ENCODE measurements around the gene FBH1.
"Not testable (repeated sequence)": the region's sequence is repeated elsewhere in the genome, so short reads cannot be mapped to it uniquely, and the experiment has no call there.

FBH1 gene

GRCh38 chr10:5924889-5925288, 34.8 kb downstream of the FBH1 start:
- DNase-seq: no peak
- intact Hi-C loops (cut with DNase I): no loop called here

GRCh38 chr10:5927306-5927705, 37.3 kb downstream of the FBH1 start:
- intact Hi-C loops (cut with DNase I): no loop called here
- DNase-seq: peak in 1 of 42 donors; percentile 50

GRCh38 chr10:5929442-5929841, 39.4 kb downstream of the FBH1 start:
- intact Hi-C loops (cut with DNase I): no loop called here
- peak in 2 of 42 donors; percentile 27 to 66 for DNase-seq

GRCh38 chr10:5930272-5930671, 40.2 kb downstream of the FBH1 start:
- DNase-seq: no peak
- intact Hi-C loops (cut with DNase I): no loop called here

GRCh38 chr10:5932345-5932744, 42.3 kb downstream of the FBH1 start:
- intact Hi-C loops (cut with DNase I): no loop called here
- no peak for DNase-seq

GRCh38 chr10:5933909-5934546, 44.0 kb downstream of the FBH1 start:
- intact Hi-C loops (cut with DNase I): no loop called here
- no peak for DNase-seq

- intact Hi-C loops (cut with DNase I): no loop called here
- no peak for DNase-seq
These were observed 45.6 kb downstream of the FBH1 start for GRCh38 chr10:5935628-5936027.

- intact Hi-C loops (cut with DNase I): no loop called here
- no peak for DNase-seq
These were observed 47.0 kb downstream of the FBH1 start for GRCh38 chr10:5937016-5937415.

- intact Hi-C loops (cut with DNase I): no loop called here
These were observed 48.2 kb downstream of the FBH1 start for GRCh38 chr10:5938291-5938690.

GRCh38 chr10:5940807-5941218, 50.8 kb downstream of the FBH1 start:
- intact Hi-C loops (cut with DNase I): no loop called here
- DNase-seq: no peak

More at GRCh38 chr10:5938291-5938690, 48.2 kb downstream of the FBH1 start:
- DNase-seq: no peak

- intact Hi-C loops (cut with DNase I): no loop called here
- DNase-seq: no peak
These were observed 51.5 kb downstream of the FBH1 start for GRCh38 chr10:5941579-5941978.

- no peak for DNase-seq
- intact Hi-C loops (cut with DNase I): no loop called here
These were observed 52.0 kb downstream of the FBH1 start for GRCh38 chr10:5942001-5942400.

GRCh38 chr10:5942474-5942873, 52.4 kb downstream of the FBH1 start:
- peak in 36 of 42 donors; percentile 11 to 66 (median 43) for DNase-seq
- intact Hi-C loops (cut with DNase I): no loop called here

- intact Hi-C loops (cut with DNase I): no loop called here
- DNase-seq: peak in 4 of 42 donors; percentile 32 to 54 (median 50)
These were observed 53.5 kb downstream of the FBH1 start for GRCh38 chr10:5943536-5943935.

- DNase-seq: peak in 9 of 42 donors; percentile 24 to 77 (median 44)
- intact Hi-C loops (cut with DNase I): no loop called here
These were observed 54.5 kb downstream of the FBH1 start for GRCh38 chr10:5944389-5945189.

GRCh38 chr10:5945190-5945509, 55.1 kb downstream of the FBH1 start:
- intact Hi-C loops (cut with DNase I): no loop called here
- DNase-seq: no peak

- peak in 10 of 42 donors; percentile 12 to 57 (median 26) for DNase-seq
- intact Hi-C loops (cut with DNase I): no loop called here
These were observed 55.7 kb downstream of the FBH1 start for GRCh38 chr10:5945561-5946418.

GRCh38 chr10:5946419-5946775, 56.4 kb downstream of the FBH1 start:
- intact Hi-C loops (cut with DNase I): not testable (repeated sequence)

GRCh38 chr10:5946786-5947185, 56.7 kb downstream of the FBH1 start:
- intact Hi-C loops (cut with DNase I): no loop called here

More at GRCh38 chr10:5946419-5946775, 56.4 kb downstream of the FBH1 start:
- not testable (repeated sequence) for DNase-seq

More at GRCh38 chr10:5946786-5947185, 56.7 kb downstream of the FBH1 start:
- no peak for DNase-seq
